HepG2 (cell line): Measurements from ENCODE around the gene SAA2. TPM values are rescaled to one million over a fixed set of nuclear protein-coding genes. Genes with fewer than 3 reads are reported as not detected.

ENCODE experiments used
- ATAC-seq: fragments of 200-7000 bp; cut with Tn5 transposase; 3 replicates; pipeline ENCODE4 v1.9.1; 2020; ENCODE audit warnings: mild to moderate bottlenecking, moderate library complexity
- BruUV-seq: library from RNA; stranded (reverse); fragments of 400-500 nt; replicated peaks from 2 replicates; lab custom pipeline; 2021; lab: Mats Ljungman, UMichigan
- CTCF ChIA-PET: fragments of 300-600 bp; formaldehyde crosslinking; extraction: SDS; loops from one replicate; lab custom pipeline; 2021; ENCODE audit warnings: low total read pairs, inconsistent platforms, low intra/inter-chr PET ratio; lab: Yijun Ruan, JAX
- POLR2A ChIA-PET: fragments of 350-600 bp; sonication (Branson Sonifier 250); formaldehyde crosslinking; loops from one replicate; lab custom pipeline; 2020; ENCODE audit warnings: antibody characterized with exemption, inconsistent platforms; lab: Yijun Ruan, JAX
- DNase-seq: peaks from one replicate; pipeline ENCODE4 v3.0.0-alpha.2; 2015; ENCODE audit warnings: low spot score
- FAIRE-seq: peaks from 3 replicates; lab custom pipeline; 2011; peaks lifted over from hg19 to GRCh38; lab: Jason Lieb, UNC
- H2AFZ ChIP-seq: one replicate; pipeline ENCODE4 v1.6.1; 2011; ENCODE audit warnings: low read length, inconsistent platforms
- H3K27ac ChIP-seq: fragments of 300-600 bp; 3 replicates; pipeline ENCODE4 v1.8.0; 2011; ENCODE audit warnings: mixed run types, mild to moderate bottlenecking, mixed read lengths, low read length, inconsistent platforms; ENCODE audit not compliant: insufficient read depth; ENCODE audit errors: extremely low read length
- H3K27me3 ChIP-seq, 2 experiments: fragments of 200-600 bp in 1 of 2; 2 replicates in 1 of 2; 3 replicates in 1 of 2; pipeline versions ENCODE4 v1.6.0 to v1.8.0; 2011; ENCODE audit warnings: low read length in 2 of 2, mild to moderate bottlenecking in 2 of 2, moderate library complexity in 2 of 2, inconsistent platforms in 1 of 2; ENCODE audit not compliant: insufficient read depth in 2 of 2, control insufficient read depth in 1 of 2
- H3K36me3 ChIP-seq, 2 experiments: fragments of 200-600 bp in 1 of 2; replicated peaks in 1 of 2; 2 replicates in 1 of 2; 3 replicates in 1 of 2; pipeline versions ENCODE4 v1.5.1 to v1.8.0; 2011; ENCODE audit warnings: low read length in 2 of 2, inconsistent platforms in 1 of 2; ENCODE audit not compliant: insufficient read depth in 2 of 2, control insufficient read depth in 1 of 2
- H3K4me1 ChIP-seq: 2 replicates; pipeline ENCODE4 v1.5.1; 2012; ENCODE audit warnings: low read length, inconsistent platforms; ENCODE audit not compliant: insufficient read depth
- H3K4me2 ChIP-seq: 2 replicates; pipeline ENCODE4 v1.6.0; 2011; ENCODE audit warnings: low read depth, low read length, inconsistent platforms
- H3K4me3 ChIP-seq, 3 experiments: fragments of 200-600 bp in 1 of 3; sonication (generic), shearing (Covaris generic) in 1 of 3; replicated peaks in 1 of 3; 2 replicates each; pipeline ENCODE4 v1.5.1; 2011 to 2016; ENCODE audit warnings: low read length in 3 of 3, inconsistent platforms in 2 of 3, low read depth in 2 of 3, mild to moderate bottlenecking in 2 of 3, control low read depth in 1 of 3, mixed read lengths in 1 of 3; ENCODE audit not compliant: insufficient read depth in 1 of 3
- H3K79me2 ChIP-seq: one replicate; pipeline ENCODE4 v1.6.1; 2011; ENCODE audit warnings: low read length, inconsistent platforms; ENCODE audit not compliant: insufficient read depth
- H3K9ac ChIP-seq: 2 replicates; pipeline ENCODE4 v1.6.0; 2011; ENCODE audit warnings: mild to moderate bottlenecking, low read depth, low read length, inconsistent platforms; ENCODE audit not compliant: insufficient read depth
- H3K9me3 ChIP-seq: 2 replicates; pipeline ENCODE4 v1.5.1; 2012; ENCODE audit warnings: mild to moderate bottlenecking, low read length
- H4K20me1 ChIP-seq: 2 replicates; pipeline ENCODE4 v1.6.0; 2011; ENCODE audit warnings: inconsistent platforms, mild to moderate bottlenecking, low read length, moderate library complexity; ENCODE audit not compliant: insufficient read depth
- AKNA ChIP-seq: sonication (generic); formaldehyde crosslinking; IDR thresholded peaks from 2 replicates; pipeline ENCODE4 v1.4.0; 2020; ENCODE audit warnings: missing genetic modification reagents, borderline replicate concordance
- CREB3 ChIP-seq: sonication (generic); formaldehyde crosslinking; IDR thresholded peaks from 2 replicates; pipeline ENCODE4 v1.5.0; 2020; ENCODE audit warnings: missing genetic modification reagents
- GFI1 ChIP-seq: sonication (generic); formaldehyde crosslinking; IDR thresholded peaks from 2 replicates; pipeline ENCODE4 v1.5.0; 2020; ENCODE audit warnings: missing genetic modification reagents, mild to moderate bottlenecking, borderline replicate concordance
- HDAC2 ChIP-seq: sonication (generic); formaldehyde crosslinking; IDR thresholded peaks from 2 replicates; pipeline ENCODE4 v1.4.0; 2020; ENCODE audit warnings: missing genetic modification reagents
- MXD1 ChIP-seq: sonication (generic); formaldehyde crosslinking; IDR thresholded peaks from 2 replicates; pipeline ENCODE4 v1.4.0; 2020; ENCODE audit warnings: mild to moderate bottlenecking, missing genetic modification reagents
- NCOR1 ChIP-seq: fragments of 200-600 bp; sonication (generic); IDR thresholded peaks from 2 replicates; pipeline ENCODE4 v1.7.0; 2017; ENCODE audit warnings: antibody characterized with exemption, low read length, borderline replicate concordance
- SALL2 ChIP-seq: sonication (generic); formaldehyde crosslinking; IDR thresholded peaks from 2 replicates; pipeline ENCODE4 v1.8.1; 2023; ENCODE audit warnings: mild to moderate bottlenecking, missing genetic modification reagents, inconsistent platforms
- SMARCE1 ChIP-seq: fragments of 450-650 bp; IDR thresholded peaks from 2 replicates; pipeline ENCODE4 v1.6.1; 2017; ENCODE audit warnings: borderline replicate concordance
- SRSF4 ChIP-seq: fragments of 200-400 bp; formaldehyde crosslinking; IDR thresholded peaks from one replicate; pipeline ENCODE4 v1.6.1; 2018; ENCODE audit warnings: mild to moderate bottlenecking, low read depth, low read length, moderate library complexity; ENCODE audit not compliant: poor library complexity, severe bottlenecking
- STAG1 ChIP-seq: sonication (generic); formaldehyde crosslinking; IDR thresholded peaks from 2 replicates; pipeline ENCODE4 v1.4.0; 2020; ENCODE audit warnings: missing genetic modification reagents
- ZNF562 ChIP-seq: sonication (generic); formaldehyde crosslinking; IDR thresholded peaks from 2 replicates; pipeline ENCODE4 v1.8.0; 2022; ENCODE audit warnings: missing genetic modification reagents, borderline replicate concordance
- WGBS: methylation state at CpG from one replicate; pipeline ENCODE4 v1.1.6; 2017; ENCODE audit warnings: low lambda C conversion rate; 5-methylcytosine and 5-hydroxymethylcytosine counted together
- in situ Hi-C: cut with HindIII; loops from 2 replicates; pipeline ENCODE4 v1.10.0; 2017; ENCODE audit warnings: low pct_unique_long_range_greater_than_20kb; ENCODE audit not compliant: extremely low pct_ligation_motif_present
- intact Hi-C: fragments of 100-400 bp; cut with micrococcal nuclease; formaldehyde crosslinking; loops from one replicate; pipeline ENCODE4 v1.10.0; 2022; ENCODE audit not compliant: unreplicated experiment
- polyA plus RNA-seq, 8 experiments: library from polyadenylated mRNA; depleted of rRNA in 3 of 8; stranded (reverse) in 7 of 8; unstranded in 1 of 8; fragments of >200 nt; fragmentation: Illumina TruSeq in 4 of 8; extraction: Trizol in 4 of 8; gene quantifications; 2 replicates each; pipeline versions ENCODE4 v1.2.1 to v1.2.3, GENCODE V29; 2011 to 2016; ENCODE audit warnings: low read depth in 4 of 8, missing spikeins in 1 of 8, mixed read lengths in 1 of 8; ENCODE audit not compliant: insufficient read depth in 1 of 8
- total RNA-seq, 5 experiments: library from RNA; depleted of rRNA; stranded (reverse); fragments of >200 nt; fragmentation: Illumina TruSeq; extraction: Trizol; gene quantifications; 2 replicates each; pipeline ENCODE4 v1.2.3, GENCODE V29; 2016; ENCODE audit warnings: low read depth in 1 of 5

The SAA2 gene
- total and polyA plus RNA-seq, 2 of the 13 experiments (the other 11 are each of a cell fraction or from before 2014, with no cell fraction given) = 0.27 TPM; not detected in 1

- H3K4me2 ChIP-seq = no peak overlapping the region
- in situ Hi-C loops = no loop called here
- ChIA-PET CTCF (no interaction called here), POLR2A (interaction anchor here (0.9 kb wide), 1 partner anchor 31 kb away, joined by 3 read pairs; no protein-coding TSS in a partner anchor)
- DNase-seq (no peak), ATAC-seq (no peak), FAIRE-seq (no peak)
- 97% methylated on average over 14 of the region's 14 CpGs for WGBS
- no peak for TF ChIP-seq SMARCE1
- TF ChIP-seq ZNF562 (CRISPR knock-in tag) = no peak
- TF ChIP-seq CREB3 = no peak
- intact Hi-C loops = no loop called here
- no peaks in the 10 kb centered on the region for H3K36me3 ChIP-seq
- H4K20me1 ChIP-seq = no peaks in the 10 kb centered on the region
- H3K27me3 ChIP-seq = no peaks in the 10 kb centered on the region
- H3K4me1 ChIP-seq = peaks cover 66% of the 10 kb centered on the region
- no peak overlapping the region for H3K4me3 ChIP-seq
- BruUV-seq = no TSS peak
- no peak overlapping the region for H3K9ac ChIP-seq
- no peak overlapping the region for H3K27ac ChIP-seq
- H3K79me2 ChIP-seq = no peaks in the 10 kb centered on the region
- H3K9me3 ChIP-seq = no peaks in the 10 kb centered on the region
- no peak overlapping the region for H2AFZ ChIP-seq
Observed at GRCh38 chr11:18261721-18262120, 13.3 kb upstream of the SAA2 start.

- FAIRE-seq = peak; percentile 96
- POLR2A ChIA-PET = interaction anchor here (1.0 kb wide), 3 partner anchors 125 to 137 kb away, joined by 3 to 4 read pairs (median 4); partner anchors contain the start of gene LDHA
- DNase-seq = peak; percentile 72
- Histone ChIP-seq H3K27me3 (no peaks in the 10 kb centered on the region), H4K20me1 (no peaks in the 10 kb centered on the region), H3K4me3 (no peak overlapping the region), H3K27ac (no peak overlapping the region), H3K9ac (no peak overlapping the region), H2AFZ (no peak overlapping the region), H3K36me3 (no peaks in the 10 kb centered on the region), H3K4me2 (peak overlapping the region; percentile 50), H3K4me1 (peaks cover 56% of the 10 kb centered on the region), H3K79me2 (no peaks in the 10 kb centered on the region), H3K9me3 (no peaks in the 10 kb centered on the region)
- no TSS peak for BruUV-seq
- peak; percentile 89 for ATAC-seq
- CTCF ChIA-PET = no interaction called here
- intact Hi-C loops (no loop called here), in situ Hi-C loops (no loop called here)
- peak; percentile 24; the same call in 1 of the 2 replicates for TF ChIP-seq NCOR1
- peak; percentile 27; the same call in 1 of the 2 replicates for TF ChIP-seq HDAC2 (CRISPR knock-in tag)
- TF ChIP-seq STAG1 = no peak
- peak; percentile 87 for TF ChIP-seq GFI1 (CRISPR knock-in tag)
- TF ChIP-seq MXD1 (CRISPR knock-in tag) = no peak
- no peak for TF ChIP-seq SALL2 (CRISPR knock-in tag)
- TF ChIP-seq AKNA (CRISPR knock-in tag) = no peak
- TF ChIP-seq SRSF4 = no peak
Observed at GRCh38 chr11:18259259-18259658, 10.8 kb upstream of the SAA2 start.
